ENCODE results near the gene DNAJB12.
"Not testable (repeated sequence)": the region's sequence is repeated elsewhere in the genome, so short reads cannot be mapped to it uniquely, and the experiment has no call there.

The DNAJB12 gene

DNA sequence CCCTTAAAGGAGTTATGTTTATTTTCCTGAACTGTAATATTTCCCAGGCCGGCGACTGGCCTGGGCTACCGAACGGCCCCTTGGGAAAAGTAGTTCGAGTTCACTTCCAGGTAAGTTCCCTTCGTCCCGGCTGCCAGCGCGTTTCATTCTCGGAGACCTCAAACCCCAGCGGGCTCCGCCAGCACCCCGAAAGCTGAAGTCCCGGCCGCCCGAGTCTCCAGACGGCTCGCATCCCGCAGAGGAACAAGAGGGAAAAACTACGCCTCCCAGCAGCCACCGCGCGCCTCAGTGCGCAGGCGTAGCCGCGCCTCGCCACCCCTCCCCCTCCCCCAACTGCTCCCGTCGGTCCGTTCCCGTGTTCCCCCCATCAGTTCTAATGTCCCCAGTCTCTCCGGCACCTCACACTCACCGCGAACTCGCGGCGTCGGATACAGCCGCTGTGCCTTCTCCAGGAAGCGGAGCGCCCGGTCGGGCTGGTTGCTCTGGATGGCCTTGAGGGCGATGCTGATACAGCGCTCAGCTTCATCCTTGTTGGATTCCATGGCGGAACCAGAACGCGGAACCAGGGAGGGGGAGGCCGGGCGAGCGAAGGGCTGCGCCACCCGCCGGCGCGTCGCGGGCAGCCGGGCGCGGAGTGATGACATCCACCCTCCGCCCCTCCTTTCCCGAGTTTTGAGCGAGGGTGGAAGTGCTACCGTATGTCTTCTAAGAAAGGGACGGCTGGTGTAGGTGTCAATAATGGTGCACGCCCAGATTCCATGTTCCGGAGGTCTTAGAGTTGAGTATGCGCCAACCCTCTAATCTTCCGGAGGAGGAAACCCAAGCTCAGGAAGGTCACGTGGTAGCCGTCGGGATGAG is at the start of gene DNAJB12:
Gene DNAJB12 (minus strand): TSS at position 564 of the 858 bp plus-strand sequence. CDS start 22 bp downstream, at position 542.
- DNase-seq = peak; percentile 91

DNA sequence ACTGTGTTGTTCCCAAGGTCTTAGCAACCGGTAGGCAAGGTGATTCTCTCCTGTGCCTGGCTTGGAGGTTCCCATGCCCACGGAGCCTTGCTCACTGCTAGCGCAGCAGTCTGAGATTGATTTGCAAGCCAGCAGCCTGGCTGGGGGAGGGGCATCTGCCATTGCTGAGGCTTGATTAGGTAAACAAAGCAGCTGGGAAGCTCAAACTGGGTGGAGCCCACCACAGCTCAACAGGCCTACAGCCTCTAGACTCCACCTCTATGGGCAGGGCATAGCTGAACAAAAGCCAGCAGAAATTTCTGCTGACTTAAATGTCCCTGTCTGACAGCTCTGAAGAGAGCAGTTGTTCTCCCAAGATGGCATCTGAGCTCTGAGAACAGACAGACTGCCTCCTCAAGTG is 40.9 kb upstream of the DNAJB12 start:
- not testable (repeated sequence) for DNase-seq

DNA sequence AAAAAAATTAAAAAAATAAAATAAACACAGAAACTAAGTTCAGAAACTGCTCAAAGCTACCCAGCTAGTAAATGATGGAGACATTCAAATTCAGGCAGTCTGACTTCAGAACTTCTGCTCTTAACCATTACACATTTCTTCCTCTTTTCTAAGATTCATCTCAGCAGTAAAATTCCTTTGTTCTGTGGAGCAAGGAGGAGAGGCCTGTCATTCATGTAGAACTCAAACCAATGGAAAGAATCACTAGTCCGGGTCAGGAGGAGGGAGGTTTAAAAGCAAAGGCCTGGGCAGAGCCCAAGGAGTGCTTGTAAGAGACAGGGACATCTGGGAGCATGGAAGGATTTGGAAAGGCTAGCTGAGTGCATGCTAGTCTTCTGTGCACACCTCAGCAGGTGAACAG is 37.9 kb upstream of the DNAJB12 start:
- no peak for DNase-seq

DNA sequence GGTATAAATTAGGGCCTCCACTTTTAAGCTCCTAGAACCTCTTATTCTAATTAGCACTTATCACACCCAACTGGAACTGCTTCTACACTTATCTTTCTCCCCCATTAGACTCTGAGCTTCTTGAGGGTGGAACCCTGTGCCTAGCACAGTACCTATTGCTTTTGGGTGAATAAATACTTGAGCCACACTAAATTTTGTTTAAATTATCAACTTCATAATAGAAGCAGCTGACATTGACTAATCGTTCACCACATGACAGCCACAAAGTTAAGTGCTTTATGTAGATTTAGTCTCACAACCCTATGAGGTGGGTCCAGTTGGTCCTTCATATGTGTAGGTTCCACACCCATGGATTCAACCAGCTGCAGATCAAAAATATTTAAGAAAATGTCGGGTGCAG is 36.0 kb upstream of the DNAJB12 start:
- DNase-seq = no peak

DNA sequence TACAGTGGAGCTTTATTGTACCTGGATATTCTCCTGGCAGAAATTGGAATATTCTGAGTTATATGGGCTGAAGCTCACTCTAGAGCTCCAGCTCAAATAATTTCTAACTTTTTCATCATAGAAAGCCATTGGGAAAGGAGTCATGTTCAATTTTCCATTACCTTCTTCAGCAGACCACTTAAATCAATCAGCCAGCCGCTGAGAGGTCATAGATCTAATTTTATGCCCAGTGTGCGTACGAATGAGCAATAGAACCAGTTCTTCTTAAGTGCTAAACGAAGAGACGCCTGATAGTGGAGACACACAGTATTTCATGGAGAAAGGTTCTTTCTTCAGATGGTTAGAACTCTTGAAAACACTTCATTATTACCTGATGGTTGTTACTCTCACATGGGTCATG is 35.0 kb upstream of the DNAJB12 start:
- no peak for DNase-seq

DNA sequence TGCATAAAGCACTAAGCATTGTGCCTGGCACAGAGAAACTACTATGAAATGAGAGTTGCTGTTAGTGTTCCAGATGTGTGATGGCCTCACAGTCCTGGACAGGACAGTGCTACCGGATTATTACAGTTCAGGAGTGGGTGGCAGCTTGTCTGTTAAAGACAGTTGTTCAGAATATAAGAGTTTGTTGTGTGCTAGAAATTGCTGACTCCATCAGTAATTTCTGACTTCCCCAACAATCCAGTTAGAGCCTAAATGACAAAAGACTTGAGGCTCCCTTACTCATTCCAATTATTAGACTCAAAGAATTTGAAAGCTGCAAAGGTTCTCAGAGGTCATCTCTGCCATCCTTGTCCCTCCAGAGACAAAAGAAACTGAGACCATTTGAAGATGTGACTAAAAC is 34.3 kb upstream of the DNAJB12 start:
- DNase-seq = no peak

DNA sequence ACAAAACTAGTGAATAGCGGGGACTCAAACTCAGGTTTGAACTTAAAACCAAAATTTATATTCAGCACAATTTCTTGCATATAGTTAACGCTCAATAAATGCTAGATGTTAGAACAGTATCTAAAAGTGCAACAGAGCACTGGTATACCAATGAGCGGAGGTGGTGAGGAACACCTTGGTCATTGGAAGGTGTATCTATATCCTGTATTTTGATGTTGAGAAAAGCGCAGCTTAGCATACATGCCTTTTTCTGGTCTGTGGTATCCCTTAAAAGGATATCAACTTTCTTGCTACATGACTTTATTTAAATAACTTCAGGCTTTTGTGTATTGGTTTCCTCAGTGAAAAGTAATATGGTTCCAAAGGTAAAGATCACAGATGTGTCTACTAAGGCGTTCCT is 33.3 kb upstream of the DNAJB12 start:
- no peak for DNase-seq

DNA sequence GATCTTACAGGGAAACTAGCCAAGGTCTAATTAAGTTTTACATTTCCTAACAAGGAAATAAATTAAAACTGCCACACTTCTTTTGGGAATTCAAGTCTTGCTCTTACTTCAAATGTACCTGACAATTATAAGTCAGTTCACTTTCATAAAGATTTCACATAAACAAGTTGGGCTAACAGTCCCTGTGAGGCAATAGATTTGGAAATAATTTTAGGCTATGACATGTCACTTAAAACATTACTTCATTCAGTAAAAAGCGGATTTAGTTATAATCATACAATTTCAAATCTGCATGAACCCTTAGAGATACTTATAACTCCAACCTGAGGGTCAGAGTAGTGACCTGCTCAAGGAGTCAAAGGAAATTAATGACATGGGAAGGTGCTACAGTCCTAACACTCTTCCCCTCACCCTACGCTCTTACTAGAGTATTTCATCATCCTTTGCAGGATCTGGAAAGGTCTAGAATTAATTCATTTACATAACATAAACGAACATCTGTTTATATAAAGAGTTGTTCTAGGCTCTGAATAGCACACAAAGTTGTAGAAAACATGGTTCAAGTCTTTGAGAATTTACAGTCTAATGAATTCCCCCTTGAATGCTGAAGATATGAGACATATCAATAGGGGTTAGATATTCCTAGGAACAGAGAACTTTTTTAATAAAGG is 32.3 kb upstream of the DNAJB12 start:
- no peak for DNase-seq

DNA sequence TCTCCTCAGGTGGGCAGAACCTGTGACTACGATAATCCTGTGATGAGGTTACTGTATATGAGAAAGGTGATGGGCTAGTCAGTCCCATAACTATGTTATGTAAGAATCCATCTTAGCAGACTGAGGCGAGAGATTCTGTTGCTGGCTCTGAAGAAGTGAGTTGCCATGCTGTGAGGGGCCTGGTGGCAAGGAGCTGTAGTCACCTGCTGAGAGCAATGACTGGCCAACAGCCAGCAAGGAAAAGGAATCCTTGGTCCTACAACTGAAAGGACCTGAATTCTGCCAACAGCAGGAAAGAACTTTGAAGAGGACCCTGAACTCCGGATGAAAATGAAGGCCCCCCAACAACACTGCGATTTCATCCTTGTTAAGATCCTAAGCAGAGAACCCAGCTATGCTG is 31.0 kb upstream of the DNAJB12 start:
- DNase-seq = no peak

DNA sequence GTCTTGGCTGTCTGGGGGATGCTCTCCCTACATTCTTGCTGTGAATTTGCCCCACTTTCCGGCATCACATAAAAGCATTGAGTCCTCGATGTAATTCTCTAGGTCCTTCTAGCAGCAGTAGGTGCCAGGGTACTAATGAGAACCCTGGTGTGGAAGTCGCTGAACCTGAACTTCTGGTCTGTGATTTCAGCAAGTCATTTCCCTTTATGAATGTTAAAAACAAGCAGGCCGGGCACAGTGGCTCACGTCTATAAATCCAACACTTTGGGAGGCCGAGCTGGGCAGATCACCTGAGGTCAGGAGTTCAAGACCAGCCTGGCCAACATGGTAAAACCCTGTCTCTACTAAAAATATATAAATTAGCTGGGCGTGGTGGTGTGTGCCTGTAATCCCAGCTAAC is 30.3 kb upstream of the DNAJB12 start:
- DNase-seq = not testable (repeated sequence)

DNA sequence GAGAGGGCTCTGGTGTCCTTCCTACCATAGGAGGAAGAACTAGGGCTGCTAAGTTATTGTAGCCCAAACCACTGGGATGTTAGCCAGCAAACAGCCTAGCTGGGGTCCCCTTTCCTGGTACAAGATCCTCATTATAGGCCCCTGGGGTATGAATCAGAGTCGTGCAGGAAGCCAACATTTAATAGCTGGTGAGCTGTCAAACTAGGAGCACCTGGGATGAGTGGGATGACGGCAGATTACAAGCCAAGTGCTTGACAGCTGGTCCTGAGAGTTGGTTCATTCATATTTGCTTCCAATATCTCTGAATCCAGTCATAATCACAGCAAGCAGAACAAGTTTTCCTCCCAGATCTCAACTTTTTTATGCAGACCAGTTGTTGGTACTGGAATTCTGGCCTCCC is 25.1 kb upstream of the DNAJB12 start:
- no peak for DNase-seq

DNA sequence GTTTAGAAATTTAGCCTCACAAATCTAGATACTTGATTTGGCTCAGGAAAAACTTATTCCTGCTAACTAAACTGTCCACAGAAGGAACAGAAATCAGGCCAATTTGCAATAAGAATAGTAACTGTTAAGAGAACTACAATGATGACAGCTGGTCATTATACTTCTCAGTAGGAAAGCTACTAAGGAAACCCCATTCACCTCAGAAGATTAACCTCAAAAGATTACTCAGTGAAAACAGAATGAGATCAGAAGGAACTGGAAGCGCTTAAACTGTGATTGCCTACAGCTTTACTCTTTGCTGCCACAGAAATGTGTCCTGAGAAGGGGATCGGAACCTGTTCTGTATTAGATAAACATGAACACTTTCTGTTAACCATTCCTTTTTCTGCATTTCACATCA is 24.3 kb upstream of the DNAJB12 start:
- no peak for DNase-seq

DNA sequence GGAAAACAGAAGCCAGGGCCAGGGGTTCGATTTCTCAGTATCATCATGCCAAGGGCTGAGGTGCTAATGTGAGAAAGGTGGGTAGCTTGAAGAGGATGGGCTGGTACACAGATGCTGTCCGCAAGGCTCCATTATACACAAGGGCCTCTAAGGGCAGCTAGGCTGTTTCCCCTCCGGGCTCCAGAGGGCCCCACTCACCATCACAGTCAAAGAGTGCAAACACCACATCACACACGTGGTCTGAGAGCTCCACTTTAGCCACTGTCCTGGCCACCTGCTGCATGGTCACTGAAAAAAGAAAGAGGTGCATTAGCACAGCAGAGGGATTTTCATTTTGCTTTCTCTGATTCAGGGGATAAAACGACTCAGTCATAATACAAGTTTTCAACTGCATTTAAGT is 20.9 kb upstream of the DNAJB12 start:
- DNase-seq = no peak

DNA sequence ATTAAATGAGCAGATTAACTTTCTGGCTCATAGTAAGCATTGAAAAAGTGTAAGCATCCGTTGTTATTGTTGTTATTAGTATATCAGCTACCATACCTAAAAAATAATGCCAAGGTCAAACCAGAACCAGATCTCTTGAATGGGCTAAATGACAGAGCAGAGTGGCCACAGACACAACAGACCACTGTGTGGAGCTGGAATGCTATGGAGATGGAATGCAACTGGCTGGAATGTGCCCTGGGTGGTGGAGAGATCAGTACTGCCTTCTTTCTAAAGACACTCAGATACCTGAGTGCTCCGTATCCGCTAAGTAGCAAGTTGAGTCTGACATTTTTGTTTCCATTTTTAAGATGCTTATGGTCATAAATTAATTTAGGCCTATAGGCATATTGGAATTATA is 20.5 kb upstream of the DNAJB12 start:
- no peak for DNase-seq

DNA sequence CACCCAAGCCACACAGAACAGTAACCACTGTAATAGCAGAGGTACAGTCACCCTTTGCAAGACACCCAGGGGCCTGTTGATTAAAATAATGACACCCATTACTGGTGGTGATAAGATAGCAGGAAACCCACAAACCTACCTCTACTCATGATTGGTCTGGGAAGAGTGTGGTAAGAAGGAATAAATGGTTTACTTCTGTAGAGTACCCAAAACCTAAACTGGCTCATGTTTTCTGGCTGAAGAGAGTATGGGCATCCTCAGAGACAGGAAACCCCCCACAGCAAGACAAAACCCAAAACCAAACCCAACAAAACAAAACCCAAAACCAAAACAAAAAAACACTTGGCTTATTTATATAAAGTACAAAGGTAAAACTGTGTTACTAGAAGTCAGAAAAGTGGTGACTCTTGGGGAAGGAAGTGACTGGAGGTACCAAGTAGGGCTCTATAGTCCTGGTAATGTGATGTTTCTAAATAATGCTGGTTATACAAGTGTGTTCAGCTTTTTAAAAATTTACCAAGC is 15.5 kb upstream of the DNAJB12 start:
- DNase-seq = peak; percentile 13

DNA sequence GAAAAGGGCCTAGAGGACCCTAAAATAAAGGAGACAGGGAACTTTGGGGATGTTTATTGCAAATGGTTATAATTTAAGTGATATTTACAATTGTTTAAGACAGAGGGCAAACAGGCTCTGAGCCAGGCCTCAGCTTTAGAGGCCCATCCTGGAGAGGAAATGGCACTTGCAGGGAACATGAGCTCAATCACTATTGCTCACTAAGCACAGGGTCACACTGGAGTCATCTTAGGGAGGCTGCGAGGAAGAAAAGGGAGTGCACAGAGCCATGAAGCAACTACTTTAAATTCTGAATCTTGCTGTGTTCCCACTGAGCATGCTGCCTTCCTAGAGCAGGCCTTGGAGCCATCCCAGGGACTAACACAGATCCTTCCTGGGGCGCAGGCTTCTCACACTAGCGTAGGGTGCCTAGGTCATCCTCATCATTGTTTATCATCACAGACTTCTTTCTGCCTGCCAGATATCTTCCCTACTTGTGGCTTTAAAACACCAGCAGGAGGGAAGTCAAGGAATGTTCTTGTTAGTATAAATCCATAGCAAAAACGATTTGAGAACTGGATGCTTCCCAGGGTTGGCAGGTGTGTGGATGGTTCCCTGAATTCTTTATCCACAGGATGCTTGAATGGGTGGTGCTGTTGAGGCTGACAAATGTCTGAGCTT is 12.7 kb upstream of the DNAJB12 start:
- no peak for DNase-seq

DNA sequence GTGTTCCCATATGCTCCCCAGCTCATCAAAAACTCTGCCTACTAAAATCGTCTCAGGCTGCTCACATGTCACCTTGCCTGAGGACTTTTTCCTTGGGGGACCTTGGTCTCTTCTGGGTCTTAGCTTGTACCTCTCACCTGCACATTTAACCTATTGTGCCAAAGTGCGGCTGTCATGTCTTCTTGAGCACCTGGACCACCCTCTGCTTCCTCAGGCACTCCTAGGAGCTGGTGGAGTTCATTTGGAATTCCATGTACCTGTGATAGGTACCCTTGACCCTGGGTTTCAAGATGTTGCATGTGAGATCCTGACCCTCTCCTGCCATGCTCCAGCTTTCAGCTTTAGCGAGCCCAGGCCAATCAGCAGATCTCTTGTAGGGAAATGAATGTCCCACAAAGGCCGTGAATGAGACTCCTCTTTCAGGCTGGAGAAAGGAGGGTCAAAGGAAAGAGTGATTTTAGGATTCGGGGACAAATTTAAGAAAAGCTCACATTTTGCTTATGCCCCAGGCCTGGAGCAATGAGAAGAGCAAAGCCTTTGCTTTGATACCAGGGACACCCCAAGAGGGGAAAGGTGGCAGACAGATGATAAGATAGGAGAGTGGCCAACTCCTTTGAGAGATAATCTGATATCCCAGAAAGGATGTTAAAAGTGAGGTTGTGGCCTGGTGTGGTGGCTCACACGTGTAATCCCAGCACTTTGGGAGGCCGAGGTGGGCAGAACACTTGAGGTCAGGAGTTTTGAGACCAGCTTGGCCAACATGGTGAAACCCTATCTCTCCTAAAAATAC is 10.6 kb upstream of the DNAJB12 start:
- no peak for DNase-seq

DNA sequence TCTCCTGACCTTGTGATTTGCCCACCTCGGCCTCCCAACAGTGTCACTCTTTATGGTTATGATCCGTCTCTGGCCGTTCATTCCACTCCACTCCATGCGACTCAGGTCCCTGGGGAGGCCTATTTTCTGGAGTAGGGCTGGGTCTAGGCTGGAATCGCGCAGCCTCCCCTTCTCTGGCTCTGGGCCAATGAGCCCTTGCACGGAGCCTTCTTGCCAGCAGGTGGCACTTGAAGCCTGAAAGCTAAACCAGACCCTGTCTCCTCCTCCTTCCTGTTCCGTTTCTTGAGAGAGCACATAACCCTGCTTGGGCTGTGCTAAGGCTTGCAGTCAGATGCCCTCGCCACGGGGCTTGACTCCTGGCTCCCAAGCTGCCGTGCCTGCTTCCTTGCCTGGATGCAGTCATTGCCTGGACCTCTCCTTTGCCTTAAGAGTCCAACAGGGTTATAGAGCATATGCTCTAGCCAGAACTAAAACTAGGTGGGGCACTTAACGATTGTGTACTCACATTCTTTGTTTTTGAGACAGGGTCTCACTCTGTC is 9.6 kb upstream of the DNAJB12 start:
- DNase-seq = peak; percentile 88

DNA sequence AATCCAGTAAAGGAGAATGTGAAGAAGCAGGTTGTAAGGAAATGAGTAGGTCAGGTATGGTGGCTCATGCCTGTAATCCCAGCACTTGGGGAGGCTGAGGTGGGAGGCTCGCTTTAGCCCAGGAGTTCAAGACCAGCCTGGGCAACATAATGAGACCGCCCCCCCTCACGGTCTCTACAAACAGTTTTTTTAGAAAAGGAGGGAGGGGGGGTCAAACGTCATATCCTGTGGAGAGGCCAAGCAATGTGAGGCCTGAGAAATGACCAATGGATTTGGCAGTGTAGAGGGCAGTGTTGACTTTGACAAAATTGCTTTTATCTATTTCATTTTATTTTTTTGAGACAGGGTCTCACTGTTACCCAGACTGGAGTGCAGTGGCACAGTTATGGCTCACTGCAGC is 2.3 kb upstream of the DNAJB12 start:
- DNase-seq = no peak

DNA sequence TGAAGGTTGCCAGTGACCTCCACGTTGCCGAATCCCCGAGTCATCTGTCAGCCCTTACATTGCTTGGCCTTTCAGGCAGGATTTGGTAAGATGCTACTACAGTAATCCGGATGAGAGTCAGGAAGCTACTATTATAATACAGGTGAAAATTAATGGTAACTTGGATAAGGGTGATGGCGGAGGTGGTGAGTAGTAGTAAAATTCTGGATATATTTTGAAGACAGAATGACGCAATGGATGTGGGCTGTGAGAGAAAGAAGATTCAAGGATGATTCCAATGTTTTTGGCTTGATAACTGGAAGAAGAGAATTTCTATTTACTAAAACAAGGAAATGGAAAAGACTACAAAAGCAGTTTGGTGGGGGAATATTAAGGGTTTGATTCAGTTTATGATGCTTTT is 1.4 kb upstream of the DNAJB12 start:
- no peak for DNase-seq

DNA sequence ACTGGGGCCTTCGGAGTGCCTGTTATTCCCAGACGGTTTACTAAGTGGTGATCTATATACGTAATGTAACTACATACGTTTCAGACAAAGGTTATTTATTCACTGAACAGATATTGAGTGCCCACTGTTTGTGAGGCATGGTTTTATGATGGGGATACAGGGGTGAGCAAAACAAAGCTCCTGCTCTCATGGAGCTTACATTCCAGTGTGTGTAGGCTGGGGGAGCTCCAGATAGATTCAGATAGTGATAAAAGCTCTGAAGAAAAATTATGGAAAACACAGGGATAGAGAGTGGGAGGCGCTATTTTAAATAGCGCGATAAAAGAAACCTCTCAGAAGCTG is 466 bp upstream of the DNAJB12 start:
- DNase-seq = no peak

DNA sequence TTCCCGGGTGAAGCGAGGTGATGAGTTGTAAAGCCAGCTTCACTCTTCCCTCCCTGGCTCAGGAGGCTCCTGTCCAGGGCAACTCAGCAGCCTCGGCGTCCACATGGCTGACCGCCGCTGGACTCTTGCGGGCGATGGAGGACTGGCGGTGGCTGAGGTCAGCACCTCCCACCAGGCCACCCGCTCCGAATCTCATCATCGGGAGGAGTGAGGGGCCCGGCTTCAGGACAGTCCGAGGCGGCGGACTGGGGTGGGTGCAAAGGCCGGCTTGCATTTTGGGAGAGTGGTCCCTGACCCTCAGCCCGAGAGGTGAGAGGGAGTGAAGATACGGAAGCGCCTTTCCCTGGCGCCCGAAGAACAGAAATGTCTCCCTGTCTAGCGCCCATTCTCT is 759 bp downstream of the DNAJB12 start:
- DNase-seq = no peak

All from stimulated activated CD4-positive, alpha-beta T cell treated with anti-CD3 and anti-CD28 coated beads, Interleukin-4, amount 100 ng/mL, for 24 hours (primary cell).